GM21529 (cell line): ENCODE measurements around the gene SLC25A51.

Experiments
- ATAC-seq: cut with Tn5 transposase; IDR thresholded peaks from one replicate; pipeline ENCODE4 v1.9.1; 2021; ENCODE audit not compliant: unreplicated experiment

SLC25A51 gene

DNA sequence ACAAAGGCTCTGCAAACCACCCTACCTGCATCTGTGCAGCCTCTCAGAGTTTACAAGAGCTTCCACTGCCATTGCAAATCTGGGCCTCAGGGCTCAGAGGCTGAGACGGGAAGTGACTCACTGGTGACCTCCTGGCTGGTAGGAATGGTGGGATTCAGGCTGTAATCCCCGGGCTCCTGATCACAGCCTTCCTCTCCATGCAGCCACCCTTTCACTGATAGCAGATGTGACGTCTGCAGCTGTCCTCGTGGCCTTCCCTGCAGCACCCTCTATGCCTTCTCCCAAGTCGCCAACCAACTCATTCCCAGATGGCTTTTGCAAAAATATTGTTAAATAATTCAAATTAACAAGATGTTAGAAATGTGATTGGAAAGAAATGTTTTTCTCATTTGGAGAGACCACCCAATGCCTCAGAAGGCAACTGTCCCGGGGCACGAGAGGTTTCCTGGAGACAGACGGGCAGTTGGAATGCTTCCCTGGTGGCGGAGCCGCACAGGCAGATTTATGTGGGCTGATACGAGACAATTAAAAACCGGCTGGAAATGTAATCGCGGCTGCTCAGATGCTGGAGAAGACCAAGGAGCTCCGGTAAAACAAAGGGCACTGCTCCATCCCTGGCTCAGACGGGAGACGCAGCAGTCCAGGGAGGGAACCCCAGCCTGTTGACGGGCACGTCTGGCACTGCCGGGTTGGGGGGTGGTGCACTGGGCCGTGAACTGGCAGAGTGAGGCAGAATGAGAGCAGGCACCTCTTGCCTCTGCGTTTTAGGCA is 34.4 kb upstream of the SLC25A51 start:
- ATAC-seq: no peak

DNA sequence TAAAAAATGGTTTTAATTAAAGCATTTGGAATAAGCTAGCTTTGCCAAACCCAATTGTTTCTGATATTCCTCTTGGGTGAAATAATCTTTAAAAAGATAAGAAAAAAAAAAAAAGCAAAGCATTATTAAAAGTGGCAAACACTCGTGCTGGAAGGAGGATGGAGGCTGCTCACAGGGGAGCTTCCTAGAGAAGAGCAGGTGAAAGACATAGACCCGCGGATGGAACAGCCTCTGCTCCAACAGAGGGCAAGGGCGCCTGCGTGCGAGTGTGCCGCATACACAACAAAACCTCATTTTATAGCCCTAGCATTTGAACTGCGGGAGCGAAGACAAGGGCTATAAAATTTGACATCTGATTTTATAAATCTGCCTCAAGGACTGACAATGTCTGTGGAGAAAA is 33.4 kb upstream of the SLC25A51 start:
- no peak for ATAC-seq

DNA sequence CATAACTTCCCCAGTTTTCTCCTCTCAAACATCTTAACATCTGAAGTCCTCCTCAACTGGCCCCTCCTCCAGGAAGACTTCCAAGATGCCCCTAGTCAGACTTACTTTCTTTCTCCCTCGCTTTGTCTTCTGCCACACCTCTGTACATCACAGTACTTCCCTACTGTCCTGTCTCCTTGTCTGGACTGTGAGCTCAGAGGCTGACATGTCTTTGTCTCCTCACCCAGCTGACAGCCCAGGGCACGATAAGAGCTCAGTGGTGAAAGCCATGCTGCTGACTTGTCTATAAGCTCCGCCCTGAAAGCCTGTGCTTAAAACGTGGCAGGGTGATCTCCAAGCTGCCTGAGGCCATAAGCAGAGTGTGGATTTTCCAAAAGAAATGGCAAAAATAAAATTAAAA is 33.0 kb upstream of the SLC25A51 start:
- no peak for ATAC-seq

DNA sequence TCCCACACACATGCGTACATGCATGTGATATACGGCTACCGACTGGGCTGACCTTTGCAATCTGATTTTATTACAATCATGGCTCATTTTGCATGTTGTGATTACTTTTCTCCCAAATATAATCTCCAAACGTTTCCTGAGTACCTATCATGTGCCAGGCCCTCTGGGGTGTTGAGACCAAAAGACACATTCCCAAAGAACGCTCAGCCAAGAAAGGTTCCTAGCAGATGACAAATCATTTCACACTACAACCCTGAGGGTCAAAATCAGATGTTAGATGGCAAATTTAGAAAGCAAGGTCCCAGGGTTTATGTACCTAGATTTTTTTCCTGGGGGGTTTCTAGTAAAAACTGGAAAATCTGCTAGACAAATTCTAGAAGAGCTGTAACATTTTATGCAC is 32.4 kb upstream of the SLC25A51 start:
- ATAC-seq: no peak

DNA sequence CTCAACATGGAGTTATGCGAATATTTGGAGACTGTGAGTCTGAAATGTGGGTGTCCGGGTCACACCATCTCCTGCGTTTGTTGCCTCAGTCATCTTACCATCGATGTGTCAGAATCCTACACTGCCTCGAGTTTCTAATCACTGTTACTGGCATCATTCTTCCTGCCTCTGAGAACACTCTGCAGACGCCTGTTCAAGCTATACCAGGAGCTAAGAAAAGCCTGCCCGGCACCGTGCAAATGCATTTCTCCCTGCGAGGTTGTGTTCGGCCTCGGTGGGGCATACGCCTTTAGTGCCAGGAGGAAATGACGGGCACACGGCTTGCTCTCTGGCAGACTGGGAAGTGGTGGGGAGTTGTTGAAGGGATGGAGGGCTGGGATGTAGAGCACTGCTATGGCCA is 31.2 kb upstream of the SLC25A51 start:
- no peak for ATAC-seq

DNA sequence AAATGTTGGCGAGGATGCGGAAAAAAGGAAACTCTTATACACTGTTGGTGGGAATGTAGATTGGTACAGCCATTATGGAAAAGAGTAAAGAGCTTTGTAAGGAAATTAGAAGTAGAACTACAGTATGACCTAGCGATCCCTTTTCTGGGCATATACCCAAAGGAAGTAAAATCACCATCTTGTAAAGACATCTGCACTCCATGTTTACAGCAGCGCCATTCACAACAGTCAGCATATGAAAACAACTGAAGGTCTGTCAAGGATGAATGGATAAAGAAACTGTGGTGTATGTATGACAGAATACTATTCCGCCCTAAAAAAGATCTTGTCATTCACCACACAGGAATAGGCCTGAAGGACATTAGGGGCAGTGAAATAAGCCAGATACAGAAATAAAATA is 27.7 kb upstream of the SLC25A51 start:
- ATAC-seq: no peak

DNA sequence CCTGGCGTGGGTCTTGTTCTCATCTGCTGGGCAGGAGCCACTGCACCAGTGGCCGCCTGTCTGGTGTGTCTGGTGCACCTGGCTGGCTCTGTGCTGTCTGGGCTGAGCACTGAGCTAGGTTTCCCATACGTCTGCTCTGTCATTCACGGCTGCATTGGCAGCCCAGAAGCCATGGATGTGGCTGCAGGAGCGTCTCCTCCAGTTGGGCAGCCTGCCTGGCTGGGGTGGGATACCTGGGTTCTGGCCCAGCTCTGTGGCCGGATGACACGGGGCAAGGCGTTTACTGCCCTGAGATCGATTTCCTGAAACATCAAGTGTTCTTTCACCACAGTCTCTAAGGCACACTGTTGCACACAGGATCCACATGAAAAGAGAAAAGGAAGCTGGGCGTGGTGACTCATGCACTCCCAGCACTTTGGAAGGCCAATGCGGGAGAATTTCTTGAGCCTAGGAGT is 25.5 kb upstream of the SLC25A51 start:
- no peak for ATAC-seq

DNA sequence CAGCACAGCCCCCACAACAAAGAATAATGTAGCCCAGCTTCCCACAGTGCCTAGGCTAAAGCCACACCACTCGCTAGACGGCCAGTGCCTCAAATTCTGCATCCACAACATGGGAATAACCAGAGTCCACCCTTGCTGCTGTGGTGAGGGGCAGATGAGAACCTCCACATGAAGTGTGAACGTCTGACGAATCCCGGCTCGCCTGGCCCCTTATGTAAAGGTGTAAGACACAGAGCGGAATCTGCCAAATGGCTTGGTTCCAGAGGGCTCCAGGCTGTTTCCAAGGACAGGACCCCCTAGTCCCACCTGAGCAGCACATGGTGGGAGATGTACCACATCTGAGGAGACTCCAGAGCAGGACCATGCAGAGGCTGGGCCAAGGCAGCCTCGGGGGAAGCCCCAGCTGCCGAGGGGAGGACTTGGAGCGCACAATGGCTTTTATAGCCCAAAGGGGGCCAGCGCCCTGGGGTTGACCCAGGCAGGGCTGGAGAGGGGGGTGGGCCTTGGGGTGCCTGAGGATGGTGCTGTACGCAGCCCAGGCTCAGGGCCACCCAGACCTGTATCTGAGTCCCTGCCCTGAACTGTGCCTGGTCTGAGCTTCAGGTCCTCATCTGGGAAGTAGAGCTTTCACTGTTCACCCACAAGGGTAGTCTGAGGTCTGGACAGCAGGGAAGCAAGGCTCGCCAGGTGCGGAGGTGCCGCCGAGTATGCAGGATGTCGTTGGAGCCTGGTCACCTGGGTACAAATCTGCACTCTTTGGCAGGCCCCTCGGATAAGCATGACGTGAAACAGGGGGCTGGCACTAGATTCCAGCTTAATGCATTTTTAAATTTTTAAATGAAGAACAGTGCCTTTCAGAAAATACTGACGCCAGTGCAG is 24.9 kb upstream of the SLC25A51 start:
- no peak for ATAC-seq

DNA sequence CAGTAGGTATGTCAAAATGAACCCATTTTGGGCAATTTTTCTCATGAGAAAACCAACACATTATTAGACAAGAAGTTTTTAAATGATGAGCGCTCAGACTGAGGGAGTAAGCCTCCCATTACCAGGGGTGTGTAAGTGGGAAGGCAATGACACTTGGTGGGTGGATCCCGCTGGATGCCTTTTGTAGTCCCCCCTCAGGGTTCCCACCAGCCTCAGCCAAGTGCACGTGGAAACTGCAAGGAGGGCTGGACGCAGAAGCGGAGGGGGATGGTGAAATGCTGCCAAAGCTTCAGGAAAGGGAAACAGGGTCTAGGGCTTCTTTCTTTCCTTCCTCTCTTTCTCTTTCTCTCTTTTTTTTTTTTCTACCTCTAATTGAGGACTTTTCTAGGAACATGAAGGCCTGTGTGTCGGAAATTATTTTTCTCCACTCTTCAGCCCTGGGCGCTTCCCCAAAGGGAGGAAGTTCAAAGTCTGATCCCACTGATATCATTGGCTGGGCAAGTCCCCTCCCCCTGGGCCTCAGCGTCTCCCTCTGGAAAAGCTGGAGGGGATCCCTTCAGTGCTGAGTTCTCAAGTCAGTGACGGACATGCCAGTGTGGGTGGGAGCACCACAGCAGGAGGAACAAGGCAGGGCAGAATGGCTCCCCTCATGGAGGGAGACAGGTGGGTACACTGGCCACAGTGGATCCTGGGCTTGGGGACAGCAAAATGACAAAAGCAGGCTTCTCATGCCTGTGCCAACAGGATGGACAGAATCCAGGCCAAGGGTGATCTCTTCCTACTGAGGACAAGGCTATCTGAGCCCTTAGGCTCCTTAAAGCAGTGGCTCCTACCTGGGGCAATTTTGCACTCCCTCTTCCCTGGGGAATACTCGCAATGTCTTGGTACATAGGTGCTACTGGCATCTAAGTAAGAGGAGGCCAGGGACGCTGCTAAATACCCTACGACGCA is 23.9 kb upstream of the SLC25A51 start:
- ATAC-seq: no peak

DNA sequence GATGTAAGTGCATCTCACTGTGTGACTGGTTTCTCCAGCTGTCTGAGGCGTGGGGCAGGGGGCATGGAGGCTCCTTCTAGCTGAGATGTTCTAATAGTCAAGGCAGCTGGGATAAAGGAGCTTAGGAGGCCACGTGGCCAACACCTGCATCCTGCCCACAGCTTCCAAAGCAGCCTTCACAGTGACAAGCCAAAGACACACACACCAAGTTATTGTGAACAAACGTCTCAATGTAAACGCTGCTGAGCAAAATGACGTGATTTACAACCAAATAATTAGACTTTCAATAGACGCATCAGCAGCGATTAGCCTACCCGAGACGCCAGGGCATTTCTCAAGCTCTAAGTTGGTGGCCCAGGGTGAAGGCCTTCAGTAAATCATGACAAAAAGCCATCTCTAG is 23.2 kb upstream of the SLC25A51 start:
- ATAC-seq: no peak

DNA sequence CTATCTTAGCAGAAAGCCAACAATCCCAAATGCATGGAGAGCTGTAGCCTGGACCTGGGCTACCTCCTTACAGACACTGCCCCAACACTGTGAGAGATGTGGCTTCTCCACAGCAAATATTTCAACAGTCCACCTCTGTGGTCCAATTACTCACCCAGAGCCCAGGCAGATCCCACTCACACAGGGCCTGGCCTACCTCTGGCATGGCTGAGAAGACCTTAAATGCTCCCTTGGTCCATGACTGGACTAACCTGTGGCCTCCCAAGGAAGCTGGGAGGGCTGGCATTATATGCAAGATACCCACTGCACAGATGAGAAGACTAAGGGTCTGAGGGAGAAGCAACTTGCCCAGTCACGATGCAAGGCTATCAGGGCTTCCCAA is 22.8 kb upstream of the SLC25A51 start:
- ATAC-seq: no peak

DNA sequence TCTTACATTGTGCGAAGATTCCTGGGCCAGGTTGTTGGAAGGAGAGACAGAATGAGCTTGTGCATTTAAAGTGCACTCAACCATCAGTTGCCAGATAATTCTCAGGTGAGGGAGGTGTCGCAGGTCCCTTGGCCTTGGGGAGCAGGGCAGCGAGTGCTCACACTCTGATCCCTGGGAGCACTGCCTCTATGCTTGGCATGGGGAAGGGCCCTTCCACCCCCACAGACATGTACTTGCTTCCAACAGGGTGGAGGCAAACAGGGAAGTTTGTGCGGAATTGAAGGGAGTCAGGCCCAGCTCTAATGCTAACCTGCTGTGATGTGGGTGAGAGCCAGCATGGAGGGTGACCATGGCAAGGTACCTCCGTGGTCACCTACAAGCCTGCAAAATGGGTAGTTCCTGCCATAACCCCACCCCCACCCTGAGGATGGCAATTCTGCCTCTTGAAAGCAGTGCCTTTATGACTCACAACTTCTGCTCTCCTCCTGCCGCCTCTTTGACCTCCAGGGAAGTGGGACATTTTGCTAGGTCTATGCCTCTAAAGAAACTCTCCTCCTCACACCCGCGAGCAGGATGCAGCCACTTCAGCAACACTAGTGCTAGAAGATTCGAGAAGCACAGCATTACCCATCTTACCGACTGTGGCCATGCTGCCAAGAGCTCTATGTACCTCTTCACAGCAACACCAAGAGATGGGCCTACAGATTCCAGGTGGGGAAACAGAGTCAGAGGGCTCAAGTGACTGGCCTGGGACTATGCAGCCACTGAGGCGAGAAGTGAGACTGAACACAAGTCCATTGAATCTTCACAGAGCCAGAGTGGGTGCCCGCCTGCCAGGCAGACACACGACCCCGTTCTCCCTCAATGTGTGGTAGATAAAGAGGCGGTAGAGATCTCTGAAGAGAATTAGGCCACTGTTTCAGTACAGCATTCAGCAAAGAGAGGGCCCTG is 22.1 kb upstream of the SLC25A51 start:
- ATAC-seq: no peak

DNA sequence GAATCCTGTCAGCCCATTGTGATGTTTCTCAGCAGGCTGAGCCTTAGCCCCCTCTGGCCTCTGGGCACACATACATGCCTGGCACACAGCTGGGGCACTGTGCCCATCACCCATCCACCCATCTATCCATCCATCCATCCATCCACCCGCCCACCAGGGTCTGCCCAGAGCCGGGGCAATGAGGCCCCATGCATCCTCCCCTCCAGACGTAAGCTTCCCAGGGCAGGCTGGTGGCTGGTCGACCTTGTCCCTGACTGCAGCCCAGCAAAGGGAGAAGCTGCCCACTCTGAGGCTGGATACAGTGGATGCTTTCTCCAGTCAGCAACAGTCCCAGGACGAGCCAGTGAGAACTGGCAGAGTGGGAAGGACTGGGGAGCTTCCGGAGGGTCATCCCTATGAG is 21.1 kb upstream of the SLC25A51 start:
- ATAC-seq: no peak

DNA sequence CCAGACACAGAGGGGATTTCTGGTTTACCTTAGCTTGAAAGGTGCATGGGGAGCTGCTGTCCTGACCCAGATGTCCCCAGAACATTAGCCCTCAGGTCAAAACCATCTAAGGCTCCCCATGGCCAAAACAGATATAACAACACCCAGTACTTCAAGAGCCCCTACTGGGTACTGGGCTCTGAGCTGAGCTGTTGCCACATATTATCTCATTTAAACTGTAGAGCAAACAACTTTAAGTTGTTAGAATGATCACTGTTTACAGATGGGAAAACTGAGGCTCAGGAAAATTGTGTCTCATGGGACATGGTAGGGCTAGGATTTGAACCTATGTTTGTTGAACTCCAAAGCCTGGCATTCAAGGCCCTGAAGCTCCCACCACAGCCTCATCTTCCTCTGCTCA is 20.6 kb upstream of the SLC25A51 start:
- ATAC-seq: no peak

DNA sequence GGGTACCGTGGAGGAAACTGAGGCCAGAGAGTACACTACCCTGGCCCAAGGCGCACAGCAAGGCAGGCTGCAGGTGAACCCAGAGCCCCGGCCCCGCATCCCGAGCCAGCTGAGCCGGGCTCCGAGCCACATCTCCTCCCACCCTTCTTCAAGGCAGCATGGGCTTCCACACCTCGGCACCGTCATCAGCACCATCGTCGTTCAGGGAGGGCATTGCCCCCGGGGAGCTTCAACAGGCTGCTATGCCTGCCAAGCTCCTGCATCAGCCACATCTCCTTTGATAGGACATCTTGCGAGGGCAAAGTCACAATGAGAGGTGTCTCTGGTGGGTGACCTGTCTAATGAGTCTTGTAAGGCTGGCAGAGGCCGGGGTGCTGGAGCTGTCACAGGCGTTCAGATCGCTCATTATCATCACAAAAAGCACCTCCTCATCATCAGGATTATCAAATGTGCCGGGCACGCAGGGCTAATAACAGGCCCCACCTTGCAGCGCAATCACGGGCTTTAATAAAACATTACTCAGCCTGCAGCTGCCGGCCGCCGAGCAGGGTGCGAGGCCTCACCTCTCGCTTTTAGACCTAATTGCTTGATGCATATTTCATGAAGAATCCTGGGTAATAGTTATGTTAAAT is 20.0 kb upstream of the SLC25A51 start:
- ATAC-seq: no peak

DNA sequence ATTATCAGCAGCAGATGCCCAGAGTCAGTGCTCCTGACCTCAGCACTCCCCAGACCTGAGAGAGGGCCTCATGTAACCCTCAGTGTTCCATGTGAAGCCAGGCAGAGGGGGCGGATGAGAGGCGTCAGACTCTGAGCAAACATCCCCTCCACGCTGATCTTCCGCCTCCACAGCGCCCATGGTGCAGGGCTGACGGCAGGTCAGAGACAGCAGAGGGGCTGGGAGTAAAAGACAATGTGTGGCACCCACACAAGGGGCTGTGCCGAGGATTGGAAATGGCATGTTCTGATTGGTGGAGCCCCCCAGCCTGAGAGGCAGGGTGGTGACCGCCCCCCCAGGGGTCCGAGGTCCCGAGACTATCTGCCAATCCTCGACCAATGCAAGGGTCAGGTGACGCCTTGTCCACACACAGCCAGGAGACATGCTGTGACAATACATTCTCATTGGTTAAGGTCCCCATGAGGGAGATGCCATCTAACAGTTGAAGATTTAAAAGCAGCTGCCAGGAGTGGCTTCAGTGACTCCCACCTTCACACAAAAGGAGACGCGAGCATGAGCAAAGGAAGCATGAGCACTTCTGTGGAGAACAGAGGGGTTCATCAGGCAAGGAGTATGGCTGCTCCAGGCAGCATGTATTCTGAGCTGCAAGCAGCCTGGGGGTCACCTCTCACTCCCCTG is 19.3 kb upstream of the SLC25A51 start:
- ATAC-seq: no peak

DNA sequence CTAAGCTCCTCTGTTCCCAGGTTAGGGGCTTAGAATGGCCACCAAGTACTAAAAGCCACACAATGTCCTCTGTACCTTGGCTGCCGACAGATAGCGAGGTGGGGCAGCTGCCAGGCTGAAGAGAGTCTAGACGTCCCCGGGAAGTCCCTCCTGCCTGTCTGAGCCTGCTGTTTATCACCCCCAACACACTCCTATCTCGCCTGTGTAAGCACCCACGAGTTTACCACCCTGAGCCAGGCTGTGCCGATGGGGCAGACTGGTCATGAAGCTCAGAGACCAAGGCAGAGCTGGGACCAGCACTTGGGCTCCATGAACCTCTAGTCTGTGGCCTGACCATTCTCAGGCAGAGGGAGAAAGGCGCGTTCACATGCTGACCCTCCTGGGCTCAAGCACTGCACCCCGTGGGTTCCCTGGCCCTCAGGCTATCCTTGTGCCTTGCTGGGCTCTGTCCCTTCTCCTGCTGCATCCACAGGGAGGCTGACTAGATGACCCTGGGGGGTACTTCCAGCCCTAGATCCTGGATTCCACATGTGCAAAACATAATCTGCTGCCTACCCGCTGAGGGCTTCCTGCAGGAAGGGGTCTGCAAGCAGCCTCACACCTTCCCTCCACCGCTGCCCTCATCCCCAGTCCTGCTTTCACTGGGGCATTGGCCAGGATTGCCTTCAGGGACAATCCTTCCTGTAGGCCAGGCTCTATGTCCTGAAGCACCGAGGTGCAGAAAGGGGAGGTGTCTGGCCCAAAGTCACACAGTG is 18.6 kb upstream of the SLC25A51 start:
- ATAC-seq: no peak

DNA sequence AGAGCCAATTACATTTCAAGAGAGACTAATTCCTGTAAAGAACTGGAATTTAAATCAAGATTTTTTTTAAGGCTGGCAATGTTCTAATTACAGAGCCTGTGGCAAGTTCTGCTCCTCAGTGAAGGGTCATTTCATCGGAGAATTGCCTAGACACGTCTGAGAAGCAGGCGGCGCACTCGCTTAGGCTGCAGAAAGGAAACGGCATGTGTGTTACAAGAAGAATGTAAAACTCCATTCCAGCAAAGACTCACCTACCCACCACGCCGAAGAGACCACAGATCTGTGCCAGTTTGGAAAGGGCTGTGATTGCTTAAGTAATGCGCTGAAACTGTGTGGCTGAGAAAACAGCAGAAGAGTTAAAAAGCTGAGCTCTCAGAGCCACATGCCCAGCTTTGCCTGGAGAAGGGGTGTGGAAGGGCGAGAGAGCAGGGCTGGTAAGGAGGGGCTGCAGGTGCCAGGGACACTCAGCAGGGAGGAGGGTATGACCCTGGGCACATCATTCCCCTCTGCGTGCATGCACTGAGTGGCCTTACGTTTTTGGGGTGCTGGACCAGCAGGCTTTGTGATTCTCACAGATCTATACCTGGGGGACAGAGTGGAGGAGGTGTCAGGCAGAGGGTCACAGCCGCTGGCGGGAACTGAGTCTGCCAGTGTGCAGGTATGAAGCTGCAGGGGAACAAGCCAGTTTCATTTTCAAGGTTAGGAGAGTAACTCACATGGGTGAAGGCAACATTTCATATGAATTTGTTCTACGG is 17.8 kb upstream of the SLC25A51 start:
- no peak for ATAC-seq
